DLD1 (cell line): Measurements from ENCODE around the gene KRT17.
"Not testable (repeated sequence)": the region's sequence is repeated elsewhere in the genome, so short reads cannot be mapped to it uniquely, and the experiment has no call there.

Experiments used
- in situ Hi-C: cut with HindIII; loops from 2 replicates; pipeline ENCODE4 v1.10.0; 2017; ENCODE audit warnings: low sequenced_read_pairs

KRT17 gene

DNA sequence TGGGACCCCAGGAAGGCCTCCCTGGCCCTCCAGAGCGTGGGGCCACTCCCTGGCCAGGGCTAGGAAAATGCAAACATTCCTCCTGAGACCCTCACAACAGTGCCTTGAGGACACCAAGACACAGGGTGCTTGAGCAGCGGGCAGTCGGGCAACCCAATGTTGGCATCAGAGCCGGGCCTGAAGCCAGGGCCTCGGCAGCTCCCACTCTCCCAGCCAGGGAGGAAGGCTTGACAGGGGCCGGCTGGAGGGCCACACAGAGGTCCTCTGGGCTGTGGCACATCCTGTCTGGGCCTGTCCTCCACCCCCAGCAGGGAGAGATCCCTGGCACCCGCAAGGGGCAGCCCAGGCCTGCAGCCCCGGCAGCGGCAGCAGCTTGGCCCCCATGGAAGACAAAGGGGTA, 12.3 kb upstream of the KRT17 start:
- in situ Hi-C loops, result loop anchor here (5.0 kb wide), 1 partner anchor 84 kb away; no protein-coding TSS in a partner anchor

DNA sequence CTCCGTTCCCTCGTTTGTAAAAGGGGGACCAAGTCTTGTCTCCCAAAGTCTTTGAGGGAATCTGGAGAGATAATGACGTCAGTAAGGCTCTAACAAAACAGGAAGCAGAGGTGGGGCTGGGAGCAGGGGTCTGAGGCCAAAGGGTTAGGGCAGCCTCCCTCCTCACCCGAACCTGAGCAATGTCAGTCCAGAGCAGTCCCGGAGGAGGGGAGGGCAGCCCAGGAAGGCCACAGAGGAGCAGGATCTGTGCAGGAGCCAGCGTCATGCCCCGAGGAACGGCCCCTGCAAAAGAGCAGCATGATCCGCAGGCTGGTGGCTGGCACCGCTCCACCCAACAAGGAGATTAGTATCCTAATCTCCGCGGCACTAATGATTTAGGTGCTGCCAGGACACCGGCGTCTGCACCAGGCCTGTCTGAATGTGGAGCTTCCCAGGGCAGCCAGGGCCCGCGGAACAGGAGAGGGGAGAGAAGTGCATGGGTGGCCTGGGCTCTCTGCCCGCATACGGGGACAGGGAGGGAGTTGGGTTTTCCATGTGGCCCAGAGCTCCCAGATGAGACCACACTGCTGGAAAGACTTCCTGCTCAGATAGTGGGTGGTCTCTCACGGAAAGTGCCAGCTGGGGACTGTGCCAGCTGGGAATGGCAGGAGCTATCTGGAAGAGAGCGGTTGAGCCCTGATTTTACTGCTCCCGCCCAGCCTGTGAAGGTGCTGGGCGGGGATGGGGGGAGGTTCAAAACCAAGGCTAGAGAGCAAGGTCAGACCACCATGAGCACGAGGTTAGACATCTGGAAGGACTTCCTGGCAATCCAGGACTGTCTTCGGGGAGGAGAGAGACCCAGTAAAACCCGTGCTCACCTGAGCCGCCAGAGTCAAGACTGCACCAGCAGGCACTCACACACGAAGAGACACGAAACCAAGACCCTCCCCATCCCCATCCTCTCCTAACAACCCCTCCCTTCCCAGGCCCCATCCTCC, 11.0 kb upstream of the KRT17 start:
- in situ Hi-C loops, result loop anchor here (5.0 kb wide), 1 partner anchor 83 kb away; no protein-coding TSS in a partner anchor

DNA sequence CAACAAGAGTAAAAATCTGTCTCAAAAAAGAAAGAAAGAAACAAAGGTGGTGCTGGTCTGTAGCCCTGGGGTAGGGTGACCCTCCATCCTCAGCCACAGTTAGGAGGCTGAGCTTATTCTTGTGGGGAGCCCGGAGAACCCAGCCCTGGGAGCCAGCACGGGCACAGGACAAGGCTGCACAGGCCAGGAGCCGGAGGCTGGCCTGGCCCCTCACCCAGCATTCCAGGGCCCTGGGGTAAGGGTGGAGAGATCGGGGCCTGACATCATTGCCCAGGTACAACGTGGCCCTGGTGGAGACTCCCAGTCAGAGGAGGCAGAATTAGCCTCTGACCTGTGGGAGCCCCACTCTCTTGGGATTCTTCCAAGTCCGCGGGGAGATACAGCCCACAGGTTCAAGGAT, 10.3 kb upstream of the KRT17 start:
- in situ Hi-C loops, result loop anchor here (5.0 kb wide), 1 partner anchor 82 kb away; no protein-coding TSS in a partner anchor

DNA sequence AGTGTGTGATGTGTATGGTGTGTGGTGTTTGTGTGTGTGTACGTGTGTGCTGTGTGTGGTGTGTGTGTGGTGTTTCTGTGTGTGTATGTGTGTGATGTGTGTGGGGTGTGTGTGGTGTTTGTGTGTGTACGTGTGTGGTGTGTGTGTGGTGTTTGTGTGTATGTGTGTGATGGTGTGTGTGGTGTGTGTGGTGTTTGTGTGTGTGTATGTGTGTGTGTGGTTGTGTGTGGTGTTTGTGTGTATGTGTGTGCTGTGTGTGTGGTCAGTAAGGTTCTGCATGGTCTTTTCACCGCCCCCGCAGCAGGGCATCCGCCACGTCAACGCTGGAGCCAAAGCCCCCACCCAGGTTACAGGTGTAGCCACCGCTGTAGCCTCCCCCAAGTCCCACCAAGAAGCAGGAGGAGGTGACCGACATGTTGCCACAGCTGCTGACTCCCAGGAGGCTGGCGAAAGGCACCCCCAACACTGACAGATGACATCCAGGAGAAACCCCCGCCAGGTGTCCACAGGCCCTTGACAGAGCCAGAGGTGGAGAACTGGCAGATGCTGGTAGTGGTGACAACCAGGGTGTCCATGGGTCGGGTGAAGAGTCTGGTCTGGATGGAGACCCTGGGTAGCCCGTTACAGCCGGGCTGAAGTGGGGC, 9.3 kb upstream of the KRT17 start:
- in situ Hi-C loops, result no loop called here

DNA sequence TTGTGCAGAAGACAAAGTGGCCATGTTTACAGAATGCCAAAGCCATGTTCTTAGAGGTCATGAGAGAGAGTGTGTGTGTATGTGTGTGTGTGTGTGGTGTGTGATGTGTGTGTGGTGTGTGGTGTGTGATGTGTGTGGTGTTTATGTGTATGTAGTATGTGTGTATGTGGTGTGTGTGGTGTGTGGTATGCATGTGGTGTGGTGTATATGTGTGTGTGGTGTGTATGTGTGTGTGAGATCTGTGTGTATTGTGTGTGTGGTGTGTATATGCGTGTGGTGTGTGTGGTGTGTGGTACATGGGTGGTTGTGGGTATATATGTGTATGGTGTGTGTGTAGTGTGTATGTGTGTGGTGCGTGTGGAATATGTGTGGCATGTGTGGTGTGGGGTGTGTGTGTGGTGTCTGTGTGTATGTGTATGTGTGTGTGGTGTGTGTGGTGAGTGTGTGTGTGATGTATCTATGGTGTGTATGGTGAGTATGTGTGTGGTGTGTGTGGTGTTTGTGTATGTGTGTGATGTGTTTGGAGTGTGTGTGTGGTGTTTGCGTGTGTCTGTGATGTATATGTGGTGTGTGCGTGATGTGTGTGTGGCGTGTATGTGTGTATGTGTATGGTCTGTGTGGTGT, 8.2 kb upstream of the KRT17 start:
- in situ Hi-C loops, result no loop called here

DNA sequence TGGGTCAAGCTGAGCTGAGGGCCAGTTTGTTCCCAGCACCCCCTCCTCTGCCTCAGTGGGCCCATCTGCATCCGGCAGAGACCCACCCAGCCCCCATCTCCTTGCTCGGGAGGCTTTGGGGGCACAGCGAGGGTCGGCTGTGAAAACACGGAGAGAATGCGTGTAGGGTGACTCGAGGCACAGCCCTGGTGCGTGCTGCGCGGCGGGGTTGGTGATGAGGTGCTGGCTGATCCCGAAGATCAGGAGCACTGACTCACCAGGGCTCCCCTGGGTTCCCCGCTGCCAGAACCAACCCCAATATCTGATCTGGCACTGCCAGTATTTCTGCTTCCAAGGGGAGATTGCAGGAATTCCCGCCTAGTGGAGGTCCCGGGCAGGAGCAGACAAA, 7.5 kb upstream of the KRT17 start:
- in situ Hi-C loops, result no loop called here

DNA sequence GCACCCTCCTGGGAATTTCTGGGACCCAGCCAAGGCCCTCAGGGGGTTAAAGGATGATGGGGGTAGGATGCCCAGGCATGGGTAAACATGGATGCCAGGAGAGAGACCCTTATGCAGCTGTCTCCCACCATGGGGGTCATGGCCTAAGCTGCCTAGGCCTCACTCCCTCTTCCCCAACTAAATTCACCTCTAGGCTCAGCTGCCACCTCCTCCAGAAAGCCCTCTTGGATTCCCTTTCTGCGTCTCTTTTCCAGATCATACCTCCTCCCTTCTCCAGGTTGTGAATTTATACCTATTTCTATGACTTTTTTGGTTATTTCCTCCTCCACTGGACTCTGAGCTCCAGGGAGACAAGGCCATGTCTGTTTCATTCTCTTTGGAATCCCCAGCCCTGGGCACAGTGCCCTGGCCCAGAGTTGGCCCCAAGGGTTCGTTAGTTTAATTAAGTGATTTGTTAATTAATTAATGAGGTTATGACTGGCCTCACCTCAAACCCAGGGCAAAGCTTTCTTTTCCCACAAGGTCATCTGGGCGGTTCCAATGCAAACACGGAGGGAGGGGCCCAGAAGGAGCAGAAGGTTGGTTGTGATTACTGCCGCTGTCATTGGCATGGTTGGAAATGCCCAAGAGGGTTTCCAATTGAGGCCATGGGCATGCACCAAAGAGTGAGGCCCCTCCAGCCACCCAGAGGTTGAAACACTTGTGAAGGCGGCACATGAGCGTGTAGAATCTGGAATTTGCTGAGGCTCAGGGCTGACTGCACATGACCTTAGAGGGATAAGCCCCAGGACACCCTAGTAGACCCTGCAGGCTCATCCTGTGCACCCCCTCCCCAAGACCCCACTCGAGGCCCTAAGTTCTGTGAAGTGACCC, 6.9 kb upstream of the KRT17 start:
- in situ Hi-C loops, result no loop called here

DNA sequence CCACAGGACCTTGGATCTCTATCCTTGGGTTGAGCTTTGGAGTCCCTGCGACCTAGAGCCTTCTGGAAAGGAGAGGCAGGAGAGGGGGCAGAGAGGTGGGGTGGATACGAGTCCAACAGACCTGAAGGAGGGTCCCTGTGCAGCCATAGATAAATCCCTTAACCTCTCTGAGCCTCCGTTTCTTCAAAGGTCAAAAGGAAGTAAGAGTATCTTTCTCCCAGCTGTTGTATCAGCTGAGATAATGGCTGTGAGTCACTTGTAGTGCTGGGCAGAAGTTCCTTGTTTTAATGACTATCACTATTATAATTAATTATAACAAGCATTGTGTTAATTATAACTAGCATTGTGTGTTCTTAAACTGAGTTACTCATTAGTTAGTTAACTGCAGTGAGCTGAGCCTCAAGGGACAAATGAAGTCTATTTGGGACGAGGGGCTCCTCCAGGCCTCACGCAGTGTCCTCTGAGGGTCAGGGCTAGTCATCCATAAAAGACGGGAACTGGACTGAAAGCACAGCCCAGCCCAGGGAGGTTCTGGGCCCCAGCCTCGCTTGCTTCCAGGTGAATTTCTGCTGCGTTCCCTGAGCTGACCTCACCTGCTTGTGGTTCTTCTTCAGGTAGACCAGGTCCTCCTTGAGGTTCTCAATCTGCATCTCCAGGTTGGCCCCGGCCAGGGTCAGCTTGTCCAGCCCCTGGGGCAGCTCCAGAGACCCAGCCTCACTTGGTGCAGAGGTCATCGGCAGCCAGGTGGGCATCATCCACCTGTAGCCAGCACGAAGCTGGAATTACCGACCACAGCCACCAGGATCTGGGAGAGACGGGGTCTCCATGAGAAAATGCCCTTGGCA, 5.7 kb upstream of the KRT17 start:
- in situ Hi-C loops, result no loop called here

DNA sequence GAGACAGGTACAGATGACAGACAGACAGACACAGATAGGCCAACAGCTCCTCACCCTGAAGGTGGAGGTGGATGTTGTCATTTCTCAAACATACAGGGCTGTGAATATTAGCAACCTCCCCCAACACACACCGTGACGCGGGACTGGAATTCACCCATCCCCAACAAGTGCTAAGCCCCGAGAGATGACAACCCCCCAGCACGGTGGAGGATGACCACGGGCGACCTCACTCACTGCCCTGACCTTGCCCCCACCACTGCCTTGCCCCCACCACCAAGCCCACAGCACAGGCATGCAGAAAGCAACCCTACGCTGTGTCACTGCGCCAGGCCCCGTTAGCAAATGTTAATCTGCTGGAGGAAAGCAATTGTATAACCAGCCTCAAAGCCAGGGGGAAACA, 4.9 kb upstream of the KRT17 start:
- in situ Hi-C loops, result no loop called here

DNA sequence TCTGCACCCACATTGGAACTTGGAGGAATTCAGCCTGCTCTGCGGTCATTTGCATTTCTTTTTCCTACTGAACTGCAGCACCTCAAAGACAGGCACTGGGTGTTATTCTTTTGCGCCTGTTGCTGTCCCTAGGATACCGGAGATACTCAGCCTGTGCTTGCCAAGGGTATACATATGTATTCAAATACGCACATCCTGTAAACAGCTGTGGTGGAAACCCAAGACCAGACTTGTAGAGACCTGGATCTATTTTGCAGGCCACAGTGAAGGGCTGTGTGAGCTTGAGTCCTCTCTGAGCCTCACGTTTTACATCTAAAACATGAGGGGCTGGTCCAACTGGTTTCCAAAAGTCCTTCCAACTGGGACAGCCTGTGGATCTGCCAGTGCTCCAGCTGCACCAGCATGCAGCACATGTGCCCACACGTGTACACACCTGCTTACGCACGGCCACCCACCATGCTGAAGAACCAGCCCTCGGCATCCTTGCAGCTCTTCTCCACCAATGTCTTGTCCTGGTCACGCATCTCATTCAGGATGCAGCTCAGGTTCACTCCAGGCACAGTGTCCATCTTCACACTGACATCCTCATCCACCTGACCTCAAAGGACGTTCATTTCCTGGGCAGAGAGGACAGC, 4.4 kb upstream of the KRT17 start:
- in situ Hi-C loops, result not testable (repeated sequence)

DNA sequence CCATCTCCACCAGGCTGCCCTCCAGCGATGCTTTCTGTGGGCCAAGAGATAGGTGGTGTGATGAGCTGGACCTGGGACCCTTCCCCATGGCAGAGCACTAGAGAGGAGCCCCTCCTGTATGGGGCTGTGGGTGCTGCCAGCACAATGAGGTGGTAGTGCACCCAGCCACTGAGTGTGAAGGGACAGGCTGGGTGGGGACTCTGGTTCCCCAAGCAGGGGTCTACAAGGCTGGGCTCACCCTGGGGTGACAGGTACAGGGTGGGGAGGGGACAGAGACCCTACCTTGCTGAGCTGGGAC, 3.6 kb upstream of the KRT17 start:
- in situ Hi-C loops, result not testable (repeated sequence)

DNA sequence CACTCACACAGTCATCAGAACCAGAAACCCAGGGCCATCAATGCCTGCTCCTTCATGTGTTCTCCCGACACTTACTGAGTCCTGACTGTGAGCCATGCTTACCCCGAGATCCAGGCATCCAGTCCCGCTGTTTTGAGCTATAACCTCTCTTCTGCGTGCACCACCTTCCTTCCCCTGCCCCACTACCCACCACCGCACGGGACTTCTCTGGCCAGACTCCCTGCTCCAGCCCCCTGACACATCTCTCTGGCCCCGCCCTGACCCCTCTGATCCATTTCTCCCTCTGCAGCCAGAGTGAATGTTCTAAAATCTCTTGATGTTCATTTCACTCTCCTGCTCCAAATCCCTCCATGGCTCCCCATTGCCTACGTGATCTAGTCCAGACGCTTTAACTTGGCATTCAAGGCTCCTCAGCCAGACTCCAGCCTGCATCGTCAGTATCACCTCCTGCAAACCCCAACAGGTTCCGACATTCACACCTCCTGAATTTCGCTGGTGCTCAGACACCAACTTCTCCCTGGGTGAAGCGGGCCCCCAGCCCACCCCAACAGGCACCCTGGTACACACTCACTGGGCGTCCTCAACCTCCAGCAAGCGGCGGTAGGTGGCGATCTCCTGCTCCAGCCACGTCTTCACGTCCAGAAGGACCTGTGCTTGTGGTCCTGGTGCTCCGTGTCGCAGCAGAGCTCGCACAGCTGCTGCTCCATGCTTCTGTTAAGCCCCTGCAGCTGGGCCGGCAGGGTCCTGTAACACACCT, 3.1 kb upstream of the KRT17 start:
- in situ Hi-C loops, result no loop called here

DNA sequence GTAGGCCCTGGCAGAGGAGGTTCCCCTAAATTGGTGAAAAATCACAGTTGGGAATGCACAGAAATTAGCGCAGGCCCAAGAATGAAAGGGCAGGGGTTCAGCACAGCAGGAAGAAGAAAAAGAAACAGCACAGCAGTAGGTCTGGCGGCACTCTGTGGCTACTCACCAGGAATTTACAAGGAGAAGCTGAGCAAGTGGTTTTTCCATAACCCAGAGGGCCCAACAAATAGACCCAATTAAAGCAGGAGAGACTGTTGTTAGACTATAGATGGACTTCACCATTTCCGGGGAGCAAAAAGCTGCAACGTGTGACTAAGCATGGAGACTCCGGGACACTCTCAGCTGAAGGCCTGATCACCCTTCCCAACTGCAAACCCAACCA, 2.5 kb upstream of the KRT17 start:
- in situ Hi-C loops, result not testable (repeated sequence)

DNA sequence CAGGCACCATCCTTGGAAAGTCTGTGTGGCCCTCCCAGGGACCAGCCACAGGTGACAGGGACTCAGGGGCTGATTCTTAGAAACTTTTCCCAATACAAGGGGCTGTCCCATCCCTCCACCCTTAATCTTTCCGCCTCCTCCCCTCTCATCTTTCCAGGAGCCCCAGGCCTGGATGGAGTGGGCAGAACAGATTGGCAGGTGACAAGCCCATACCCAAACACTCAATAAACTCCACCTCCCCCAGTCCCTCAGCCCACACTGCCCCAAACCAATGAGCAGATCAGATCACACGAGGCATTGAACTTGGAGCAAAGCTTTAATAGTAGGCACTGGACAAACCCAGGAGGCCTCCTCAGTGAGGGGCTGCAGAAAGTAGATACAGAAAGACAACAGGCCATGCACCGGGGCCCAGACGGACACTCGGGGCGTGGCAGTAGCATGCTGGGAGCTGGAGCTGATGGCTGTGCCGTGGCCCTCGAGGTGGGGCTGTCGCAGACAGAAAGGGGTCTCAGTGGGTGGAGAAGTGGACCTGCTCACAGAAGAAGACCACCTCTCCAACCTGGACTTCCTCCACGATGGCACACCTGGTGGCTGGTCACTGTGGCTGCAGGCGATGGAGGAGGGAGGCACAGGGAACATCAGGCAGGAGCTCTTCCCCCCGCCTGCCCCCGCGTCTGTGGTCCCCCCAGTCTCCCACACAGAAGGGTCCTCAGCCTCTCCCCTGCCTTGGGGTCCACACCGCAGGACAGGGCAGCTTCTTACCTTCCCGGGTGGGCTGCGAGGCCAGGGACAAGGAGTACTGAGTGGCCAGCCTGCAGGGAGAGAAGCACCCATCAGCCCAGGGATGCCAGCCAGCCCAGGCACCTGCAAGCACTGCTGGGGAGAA, 1.9 kb upstream of the KRT17 start:
- in situ Hi-C loops, result not testable (repeated sequence)

DNA sequence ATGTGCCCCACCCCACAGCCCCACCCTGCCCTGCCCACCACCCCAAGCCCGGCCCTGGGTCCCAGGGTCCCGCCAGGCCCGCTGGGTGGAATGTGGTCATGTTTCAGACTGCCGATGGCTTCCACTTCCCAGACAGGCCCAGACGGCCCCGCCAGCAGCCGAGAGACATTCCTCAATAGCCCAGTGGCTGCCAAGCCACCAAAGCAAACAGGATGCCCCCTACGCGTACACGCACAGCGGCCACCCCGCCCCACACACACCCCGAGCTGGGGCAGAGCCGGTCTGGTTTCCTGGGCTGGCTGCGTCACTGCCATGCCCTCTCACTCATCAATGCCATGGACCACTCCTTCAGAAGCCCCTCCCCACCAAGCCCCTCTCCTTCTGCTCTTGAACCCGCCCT, 1.2 kb upstream of the KRT17 start:
- in situ Hi-C loops, result no loop called here

DNA sequence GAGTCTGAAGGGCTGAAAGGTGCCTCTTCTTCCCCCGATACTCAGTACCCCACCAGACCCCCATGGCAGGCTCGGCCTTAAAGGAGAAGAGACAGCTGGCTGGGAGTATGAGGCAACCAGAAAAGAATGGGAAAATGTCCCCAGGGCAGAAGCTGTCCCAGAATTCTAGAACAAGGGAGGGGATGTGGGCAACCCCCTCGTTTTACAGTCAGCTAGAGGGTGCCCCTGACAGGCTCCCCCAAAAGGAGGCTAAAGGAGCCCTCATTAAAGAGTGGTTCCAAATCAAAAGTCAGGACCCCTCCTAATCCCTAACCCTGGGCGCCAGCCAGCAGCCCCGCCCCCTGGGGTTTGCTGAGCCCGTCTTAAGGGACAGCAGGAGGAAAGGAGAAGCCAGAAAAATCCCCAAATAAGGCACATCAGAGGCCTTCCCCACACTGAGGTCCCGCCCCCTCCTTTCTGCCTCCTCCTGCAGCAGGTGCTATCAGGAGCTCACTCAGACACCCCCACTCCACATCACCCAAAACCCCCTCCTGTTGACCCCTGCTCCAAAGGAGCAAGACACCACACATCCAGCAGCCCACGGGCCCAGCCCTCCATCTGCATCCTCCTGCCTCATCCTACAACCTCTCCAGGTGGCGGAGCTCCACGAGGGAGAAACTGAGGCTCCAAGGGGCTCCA, 1.1 kb downstream of the KRT17 start:
- in situ Hi-C loops, result not testable (repeated sequence)
